Measurements from ENCODE around the gene KYNU. TPM values are rescaled to one million over a fixed set of nuclear protein-coding genes. Genes with fewer than 3 reads are reported as not detected.

KYNU gene
- total RNA-seq, 1 donor from 2014 or later: 2.3 TPM

DNA sequence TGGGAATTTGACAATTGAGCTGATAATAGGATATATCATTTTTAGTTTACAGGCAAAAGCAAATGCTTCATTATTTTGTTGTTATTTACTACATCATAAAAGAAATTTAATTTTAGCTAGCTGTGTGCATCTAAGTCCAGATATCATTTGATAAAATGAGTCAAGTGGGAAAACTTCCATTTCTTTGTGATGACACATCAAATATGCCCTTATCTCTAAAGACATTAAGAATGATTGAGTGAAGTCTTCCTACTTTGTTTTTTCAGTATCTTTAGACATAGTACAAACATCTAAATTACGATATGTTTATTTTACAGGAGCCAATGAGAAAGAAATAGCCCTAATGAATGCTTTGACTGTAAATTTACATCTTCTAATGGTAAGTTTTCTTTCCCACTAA lies 77.0 kb downstream of the KYNU start:
- H3K9me3 ChIP-seq: no peaks in the 10 kb centered on the region
- no peaks in the 10 kb centered on the region for H3K4me1 ChIP-seq
- H3K27ac ChIP-seq: no peak overlapping the region
- no peak for DNase-seq (ENCODE audit: low spot score in 2 of 2)
- intact Hi-C loops (cut with DNase I): no loop called here
- no peaks in the 10 kb centered on the region for H3K27me3 ChIP-seq
- no peaks in the 10 kb centered on the region for H3K36me3 ChIP-seq
- H3K4me3 ChIP-seq: no peak overlapping the region
- TF ChIP-seq, protein P1, sequence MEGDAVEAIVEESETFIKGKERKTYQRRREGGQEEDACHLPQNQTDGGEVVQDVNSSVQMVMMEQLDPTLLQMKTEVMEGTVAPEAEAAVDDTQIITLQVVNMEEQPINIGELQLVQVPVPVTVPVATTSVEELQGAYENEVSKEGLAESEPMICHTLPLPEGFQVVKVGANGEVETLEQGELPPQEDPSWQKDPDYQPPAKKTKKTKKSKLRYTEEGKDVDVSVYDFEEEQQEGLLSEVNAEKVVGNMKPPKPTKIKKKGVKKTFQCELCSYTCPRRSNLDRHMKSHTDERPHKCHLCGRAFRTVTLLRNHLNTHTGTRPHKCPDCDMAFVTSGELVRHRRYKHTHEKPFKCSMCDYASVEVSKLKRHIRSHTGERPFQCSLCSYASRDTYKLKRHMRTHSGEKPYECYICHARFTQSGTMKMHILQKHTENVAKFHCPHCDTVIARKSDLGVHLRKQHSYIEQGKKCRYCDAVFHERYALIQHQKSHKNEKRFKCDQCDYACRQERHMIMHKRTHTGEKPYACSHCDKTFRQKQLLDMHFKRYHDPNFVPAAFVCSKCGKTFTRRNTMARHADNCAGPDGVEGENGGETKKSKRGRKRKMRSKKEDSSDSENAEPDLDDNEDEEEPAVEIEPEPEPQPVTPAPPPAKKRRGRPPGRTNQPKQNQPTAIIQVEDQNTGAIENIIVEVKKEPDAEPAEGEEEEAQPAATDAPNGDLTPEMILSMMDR (IDR thresholded peaks at IDR 0.05): no peak

DNA sequence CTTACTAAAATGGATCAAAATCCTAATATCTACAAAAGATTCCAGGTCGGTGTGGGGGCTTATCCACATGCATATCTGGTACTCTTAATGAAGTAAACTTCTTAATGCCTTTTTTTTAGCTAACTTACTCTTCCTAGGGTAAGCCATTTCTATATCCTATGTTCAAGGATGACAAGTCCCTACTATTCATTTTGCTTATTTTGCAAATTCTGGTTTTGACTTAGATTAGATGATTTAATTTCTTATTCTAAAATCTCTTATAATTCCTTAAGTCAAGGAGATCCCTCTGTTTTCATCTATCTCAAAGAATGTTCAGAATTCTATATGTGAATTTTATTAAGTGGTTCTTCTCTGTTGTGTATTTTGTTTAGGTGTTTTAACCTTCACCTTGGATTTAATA lies 79.7 kb downstream of the KYNU start:
- TF ChIP-seq, protein P1 (IDR thresholded peaks at IDR 0.05): no peak
- H3K27me3 ChIP-seq: no peaks in the 10 kb centered on the region
- no peaks in the 10 kb centered on the region for H3K4me1 ChIP-seq
- H3K27ac ChIP-seq: no peak overlapping the region
- no peaks in the 10 kb centered on the region for H3K36me3 ChIP-seq
- no peak overlapping the region for H3K4me3 ChIP-seq
- no peak for DNase-seq (ENCODE audit: low spot score in 2 of 2)
- intact Hi-C loops (cut with DNase I): no loop called here
- H3K9me3 ChIP-seq: no peaks in the 10 kb centered on the region

DNA sequence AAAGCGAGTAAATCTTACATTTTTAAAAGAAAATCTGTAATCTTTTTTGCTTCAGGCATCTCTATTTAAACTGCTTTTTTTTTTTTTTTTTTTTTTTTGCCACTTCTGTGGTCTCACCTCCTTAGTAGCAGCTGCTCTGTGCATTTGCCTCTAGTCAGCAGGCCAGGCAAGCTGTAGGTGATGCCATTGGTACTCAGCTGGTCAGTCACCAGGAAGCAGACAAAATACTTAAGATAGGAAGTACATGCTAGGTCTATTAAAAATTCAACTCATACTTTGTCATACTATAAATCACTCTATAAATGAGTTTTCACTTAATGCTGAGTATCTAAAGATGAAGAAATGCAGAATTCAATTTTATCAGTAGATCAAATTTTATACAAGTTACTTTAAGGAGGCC lies 83.7 kb downstream of the KYNU start:
- no peak for DNase-seq (ENCODE audit: low spot score in 2 of 2)
- no peak overlapping the region for H3K4me3 ChIP-seq
- intact Hi-C loops (cut with DNase I): no loop called here
- H3K36me3 ChIP-seq: no peaks in the 10 kb centered on the region
- TF ChIP-seq, protein P1 (IDR thresholded peaks at IDR 0.05): no peak
- no peak overlapping the region for H3K27ac ChIP-seq
- H3K27me3 ChIP-seq: no peaks in the 10 kb centered on the region
- H3K9me3 ChIP-seq: no peaks in the 10 kb centered on the region
- no peaks in the 10 kb centered on the region for H3K4me1 ChIP-seq

DNA sequence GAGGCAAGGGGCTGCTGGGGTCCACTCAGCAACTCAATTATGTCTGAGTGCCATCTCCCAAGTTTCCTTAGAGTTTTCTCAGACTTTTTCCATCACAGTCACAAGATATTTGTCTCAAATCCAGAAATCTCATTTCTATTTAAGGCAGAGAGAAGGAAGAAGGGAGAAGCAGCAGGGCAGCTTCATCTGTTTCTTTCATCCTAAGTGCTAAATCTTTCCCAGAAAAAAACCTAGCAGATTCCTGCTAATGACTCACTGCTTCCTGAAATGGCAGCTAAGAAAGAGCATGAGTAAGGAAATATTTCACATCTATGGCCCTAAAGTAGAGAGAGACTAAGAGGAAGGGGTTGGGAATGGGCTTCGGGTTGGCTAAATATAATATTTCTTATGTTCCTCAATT lies 88.0 kb downstream of the KYNU start:
- no peaks in the 10 kb centered on the region for H3K36me3 ChIP-seq
- no peaks in the 10 kb centered on the region for H3K27me3 ChIP-seq
- no peak overlapping the region for H3K27ac ChIP-seq
- no peaks in the 10 kb centered on the region for H3K9me3 ChIP-seq
- TF ChIP-seq, protein P1 (IDR thresholded peaks at IDR 0.05): no peak
- DNase-seq (ENCODE audit: low spot score in 2 of 2): no peak
- intact Hi-C loops (cut with DNase I): no loop called here
- H3K4me1 ChIP-seq: no peaks in the 10 kb centered on the region
- no peak overlapping the region for H3K4me3 ChIP-seq

DNA sequence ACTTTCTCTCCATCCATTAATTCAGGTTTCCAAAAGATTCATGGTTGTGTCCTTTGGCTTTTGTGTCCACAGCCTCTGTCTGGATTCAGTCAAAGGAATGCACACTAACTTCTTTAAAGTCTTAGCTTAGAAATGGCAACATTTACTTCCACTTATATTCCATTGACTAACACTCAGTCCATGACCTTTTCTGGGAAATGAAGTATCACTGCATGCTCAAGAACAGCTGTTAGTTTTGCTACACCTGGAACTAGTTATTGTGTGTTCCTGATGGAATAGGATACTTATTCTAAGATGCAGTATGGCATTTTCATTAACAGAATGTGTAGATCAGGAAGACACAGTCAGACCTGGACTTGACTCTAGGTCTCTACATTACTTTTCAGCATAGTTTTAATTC lies 88.8 kb downstream of the KYNU start:
- intact Hi-C loops (cut with DNase I): no loop called here
- TF ChIP-seq, protein P1 (IDR thresholded peaks at IDR 0.05): no peak

DNA sequence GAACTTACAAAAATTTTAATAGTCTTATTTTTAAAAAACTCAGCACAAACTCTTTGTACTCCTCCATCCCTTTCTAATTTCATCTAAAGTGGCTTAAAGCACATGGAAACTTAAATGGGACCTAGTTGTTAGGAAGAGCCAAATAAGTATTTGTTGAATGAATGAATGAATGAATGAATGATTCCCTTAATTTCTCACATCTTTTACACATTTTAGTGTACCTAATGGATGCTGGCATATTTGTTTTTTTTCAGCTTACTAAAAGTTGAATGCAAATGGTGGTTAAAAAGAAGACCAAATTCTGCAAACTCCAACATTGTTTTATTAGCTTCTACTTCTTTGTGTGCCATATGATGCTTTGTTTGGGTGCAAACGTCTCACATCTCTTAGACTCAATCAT lies 89.6 kb downstream of the KYNU start:
- intact Hi-C loops (cut with DNase I): no loop called here
- H3K4me1 ChIP-seq: no peaks in the 10 kb centered on the region
- H3K27ac ChIP-seq: no peak overlapping the region
- TF ChIP-seq, protein P1 (IDR thresholded peaks at IDR 0.05): no peak
- H3K27me3 ChIP-seq: no peaks in the 10 kb centered on the region
- H3K9me3 ChIP-seq: no peaks in the 10 kb centered on the region
- H3K4me3 ChIP-seq: no peak overlapping the region
- DNase-seq (ENCODE audit: low spot score in 2 of 2): no peak
- no peaks in the 10 kb centered on the region for H3K36me3 ChIP-seq

More for the DNA sequence above, 88.8 kb downstream of the KYNU start:
- DNase-seq (ENCODE audit: low spot score in 2 of 2): no peak
- no peaks in the 10 kb centered on the region for H3K4me1 ChIP-seq
- no peak overlapping the region for H3K27ac ChIP-seq
- H3K36me3 ChIP-seq: no peaks in the 10 kb centered on the region
- no peaks in the 10 kb centered on the region for H3K9me3 ChIP-seq
- H3K4me3 ChIP-seq: no peak overlapping the region
- no peaks in the 10 kb centered on the region for H3K27me3 ChIP-seq
